NOMO-1 treated with dmso at 0.1 percent for 144 hours (cell line): ENCODE data around the gene PSTK.

Experiments
- DNase-seq: peaks from one replicate; lab custom pipeline; 2025; ENCODE audit not compliant: unreplicated experiment; lab: John Stamatoyannopoulos, UW

PSTK gene

GRCh38 chr10:122990278-122990677, 10.1 kb downstream of the PSTK start:
- no peak for DNase-seq

- DNase-seq, result no peak
These were observed 11.9 kb downstream of the PSTK start for GRCh38 chr10:122992031-122992585.

GRCh38 chr10:122993797-122994336, 13.7 kb downstream of the PSTK start:
- no peak for DNase-seq

- DNase-seq, result no peak
These were observed 15.7 kb downstream of the PSTK start for GRCh38 chr10:122995936-122996335.

GRCh38 chr10:122997864-122998263, 17.7 kb downstream of the PSTK start:
- no peak for DNase-seq

- no peak for DNase-seq
These were observed 18.2 kb downstream of the PSTK start for GRCh38 chr10:122998360-122998917.

GRCh38 chr10:122998934-122999333, 18.7 kb downstream of the PSTK start:
- no peak for DNase-seq

- DNase-seq, result no peak
These were observed 19.1 kb downstream of the PSTK start for GRCh38 chr10:122999347-122999746.

- no peak for DNase-seq
These were observed 20.0 kb downstream of the PSTK start for GRCh38 chr10:123000155-123000554.

GRCh38 chr10:123001370-123001769, 21.2 kb downstream of the PSTK start:
- no peak for DNase-seq

GRCh38 chr10:123004298-123004697, 24.1 kb downstream of the PSTK start:
- DNase-seq, result no peak

GRCh38 chr10:123007558-123008354, 27.6 kb downstream of the PSTK start:
- peak; percentile 44 for DNase-seq

- peak; percentile 96 for DNase-seq
These were observed 28.3 kb downstream of the PSTK start, which contains the start of the genes ACADSB and IKZF5 for GRCh38 chr10:123008355-123009104. ACADSB (plus strand) TSS chr10:123009006; CDS start chr10:123009030, 24 bp downstream. IKZF5 (minus strand) TSS chr10:123008795; CDS start chr10:122998625, 10,170 bp downstream.

- DNase-seq, result no peak
These were observed 29.1 kb downstream of the PSTK start for GRCh38 chr10:123009105-123009820.

- DNase-seq, result no peak
These were observed 31.8 kb downstream of the PSTK start for GRCh38 chr10:123011987-123012386.

- DNase-seq, result no peak
These were observed 33.5 kb downstream of the PSTK start for GRCh38 chr10:123013456-123014419.

GRCh38 chr10:123014772-123015171, 34.6 kb downstream of the PSTK start:
- no peak for DNase-seq

GRCh38 chr10:123016228-123016627, 36.0 kb downstream of the PSTK start:
- no peak for DNase-seq

GRCh38 chr10:123017421-123018165, 37.4 kb downstream of the PSTK start:
- DNase-seq, result no peak
